ENCODE measurements around the gene ANKRD10.

DNA sequence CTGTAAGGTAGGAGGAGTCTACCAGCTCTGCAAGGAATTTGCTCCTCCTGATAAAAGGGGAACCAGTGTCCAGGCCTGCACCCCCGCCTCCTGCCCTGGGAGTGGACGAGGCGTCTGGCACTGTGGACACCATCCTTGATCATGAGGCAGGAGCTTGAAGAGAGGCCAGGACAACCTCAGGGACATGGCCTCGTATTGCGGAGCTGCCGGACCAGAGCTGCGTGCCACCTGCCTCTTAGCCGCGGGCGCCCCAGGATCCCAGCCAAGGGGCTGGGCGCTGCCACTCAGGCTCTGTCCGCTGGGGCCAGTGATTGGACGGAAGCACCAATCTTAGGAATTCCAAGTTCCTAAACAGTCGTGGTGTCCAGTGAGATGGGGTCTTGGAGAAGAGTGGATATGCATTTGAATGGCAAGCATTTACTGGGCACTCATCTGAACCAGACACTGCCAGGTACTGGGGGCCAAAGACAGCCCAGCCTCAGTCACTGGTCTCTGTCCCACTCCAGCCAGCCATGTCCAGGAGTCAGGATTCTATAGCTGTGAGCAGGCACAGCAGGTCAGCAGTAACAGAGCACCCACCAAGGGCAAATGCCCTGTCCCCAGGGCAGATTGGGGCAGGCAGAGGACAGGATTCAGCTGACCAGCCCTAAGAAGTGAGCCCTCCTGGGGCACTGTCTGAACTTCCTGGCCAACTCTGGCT lies 39.1 kb upstream of the ANKRD10 start:
- TF ChIP-seq, protein P1, sequence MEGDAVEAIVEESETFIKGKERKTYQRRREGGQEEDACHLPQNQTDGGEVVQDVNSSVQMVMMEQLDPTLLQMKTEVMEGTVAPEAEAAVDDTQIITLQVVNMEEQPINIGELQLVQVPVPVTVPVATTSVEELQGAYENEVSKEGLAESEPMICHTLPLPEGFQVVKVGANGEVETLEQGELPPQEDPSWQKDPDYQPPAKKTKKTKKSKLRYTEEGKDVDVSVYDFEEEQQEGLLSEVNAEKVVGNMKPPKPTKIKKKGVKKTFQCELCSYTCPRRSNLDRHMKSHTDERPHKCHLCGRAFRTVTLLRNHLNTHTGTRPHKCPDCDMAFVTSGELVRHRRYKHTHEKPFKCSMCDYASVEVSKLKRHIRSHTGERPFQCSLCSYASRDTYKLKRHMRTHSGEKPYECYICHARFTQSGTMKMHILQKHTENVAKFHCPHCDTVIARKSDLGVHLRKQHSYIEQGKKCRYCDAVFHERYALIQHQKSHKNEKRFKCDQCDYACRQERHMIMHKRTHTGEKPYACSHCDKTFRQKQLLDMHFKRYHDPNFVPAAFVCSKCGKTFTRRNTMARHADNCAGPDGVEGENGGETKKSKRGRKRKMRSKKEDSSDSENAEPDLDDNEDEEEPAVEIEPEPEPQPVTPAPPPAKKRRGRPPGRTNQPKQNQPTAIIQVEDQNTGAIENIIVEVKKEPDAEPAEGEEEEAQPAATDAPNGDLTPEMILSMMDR (IDR thresholded peaks at IDR 0.05): no peak
- no peak for TF ChIP-seq POLR2A (IDR thresholded peaks at IDR 0.05)
